Adrenal gland (tissue), 12 donors: Measurements from ENCODE around the gene KAT8. TPM values are rescaled to one million over a fixed set of nuclear protein-coding genes. Genes with fewer than 3 reads are reported as not detected.
"Not testable (repeated sequence)": the region's sequence is repeated elsewhere in the genome, so short reads cannot be mapped to it uniquely, and the experiment has no call there.

ENCODE experiments used
- DNase-seq, 7 donors: peaks; one replicate each; pipeline ENCODE4 v3.0.0-alpha.2; 2019 to 2020
- H3K27ac ChIP-seq, 5 donors: fragments of 200-600 bp; sonication (generic) in 4 of 5; 1 replicate in 3 of 5; 2 replicates in 2 of 5; pipeline versions ENCODE4 v1.5.1 to v1.8.0; 2016 to 2020; ENCODE audit warnings: mild to moderate bottlenecking in 1 of 5
- H3K27me3 ChIP-seq: fragments of 200-600 bp; 2 replicates; pipeline ENCODE4 v1.8.0; 2021
- H3K36me3 ChIP-seq, 2 donors: fragments of 200-600 bp; replicated peaks in 1 of 2; 1 replicate in 1 of 2; 2 replicates in 1 of 2; pipeline versions ENCODE4 v1.5.1 to v1.8.0; 2018 to 2022
- H3K4me1 ChIP-seq, 2 donors: fragments of 200-600 bp; replicated peaks in 1 of 2; 1 replicate in 1 of 2; 2 replicates in 1 of 2; pipeline versions ENCODE4 v1.5.1 to v1.8.0; 2018 to 2021
- H3K4me3 ChIP-seq, 4 donors: fragments of 200-600 bp; sonication (generic) in 3 of 4; one replicate each; pipeline ENCODE4 v1.5.1; 2016 to 2018
- H3K9me3 ChIP-seq, 3 donors: fragments of 200-600 bp; sonication (generic) in 1 of 3; replicated peaks in 1 of 3; 1 replicate in 2 of 3; 2 replicates in 1 of 3; pipeline versions ENCODE4 v1.5.1 to v1.8.0; 2016 to 2021
- CTCF ChIP-seq, 6 experiments: fragments of 450-650 bp in 4 of 6; fragments of 200-600 bp in 2 of 6; sonication (generic) in 1 of 6; IDR thresholded peaks; 1 replicate in 5 of 6; 2 replicates in 1 of 6; pipeline versions ENCODE4 v1.5.1 to v1.8.0; 2016 to 2021; ENCODE audit warnings: antibody characterized with exemption in 6 of 6, mild to moderate bottlenecking in 2 of 6, moderate library complexity in 1 of 6
- POLR2A ChIP-seq, 2 donors: fragments of 450-650 bp; IDR thresholded peaks; one replicate each; pipeline ENCODE4 v1.6.1; 2017; ENCODE audit warnings: antibody characterized with exemption in 2 of 2, mild to moderate bottlenecking in 2 of 2, moderate library complexity in 1 of 2
- WGBS, 4 donors: extraction: QIAGEN DNeasy Blood & Tissue Kit in 2 of 4; methylation state at CpG; one replicate each; pipeline versions ENCODE4 v1.1.5 to v1.1.7; 2013 to 2017; 5-methylcytosine and 5-hydroxymethylcytosine counted together
- intact Hi-C, 2 donors: fragments of 100-400 bp; cut with DNase I; formaldehyde crosslinking; loops; one replicate each; pipeline versions ENCODE4 v1.14.1 to v1.15.0; 2022 to 2023
- polyA plus RNA-seq, 3 donors: library from polyadenylated mRNA; stranded (reverse); fragments of 200-250 nt in 2 of 3; fragments of 350-450 nt in 1 of 3; fragmentation: Illumina TruSeq in 1 of 3; extraction: RNeasy Lipid Tissue Mini Kit (QIAGEN cat#74804) in 1 of 3; gene quantifications; one replicate each; pipeline ENCODE4 v1.2.3, GENCODE V29; 2013 to 2014
- total RNA-seq, 9 donors: library from RNA; depleted of rRNA in 4 of 9; stranded (reverse); fragments of >200 nt in 4 of 9; fragments of 120-200 nt in 1 of 9; fragmentation: NEBNext Ultra II Directional in 1 of 9; extraction: Animal tissue kit (Norgen Biotek cat#: 25700) in 1 of 9; gene quantifications; one replicate each; pipeline versions ENCODE4 v1.1.0 to v1.2.4, GENCODE V29; 2013 to 2023
- donor health status: healthy with polysubstance abuse.
- donor health status: Bipolar disorder and iron deficiency.
- donor health status: DM: yes; HTN: yes; CAD: no.
- donor health status: DM: no; HTN: no; CAD: no.
- donor health status: DM: no; HTN: no; CAD: no.
- donor health status: DM: yes; HTN: yes; CAD: no.

The KAT8 gene
- total and polyA plus RNA-seq, 12 donors, result 45.0 to 148 (median 86.9) TPM

GRCh38 chr16:31134625-31135534 is 17.4 kb downstream of the KAT8 start:
- Histone ChIP-seq H3K27ac (no peak overlapping the region), H3K4me3 (no peak overlapping the region), H3K4me1 (peaks cover 7 to 11% of the 10 kb centered on the region in 2 donors), H3K9me3 (no peaks in the 10 kb centered on the region), H3K36me3 (peaks cover 0 to 12% of the 10 kb centered on the region in 2 donors), H3K27me3 (no peaks in the 10 kb centered on the region)
- intact Hi-C loops, result no loop called here
- peak in 1 of 6 experiments; percentile 14 for TF ChIP-seq CTCF (IDR thresholded peaks at IDR 0.05)
- TF ChIP-seq POLR2A (IDR thresholded peaks at IDR 0.05), result no peak
- WGBS, 4 donors, result 21 to 35% (median 34%) methylated on average over 14 to 18 of the region's 18 CpGs
- peak in 2 of 7 donors; percentile 21 to 31 for DNase-seq

- WGBS, 4 donors, result 41 to 67% (median 54%) methylated on average over 4 to 22 of the region's 22 CpGs
- no peak within 1 kb of the TSS for H3K4me3 ChIP-seq
- TF ChIP-seq CTCF (IDR thresholded peaks at IDR 0.05) (no peak), POLR2A (IDR thresholded peaks at IDR 0.05) (no peak)
These were observed 18.2 kb downstream of the KAT8 start, which contains the start of gene PRSS8 for GRCh38 chr16:31135535-31136286. Gene PRSS8, minus strand, starts transcription at chr16:31135727. Its CDS starts 229 bp downstream, at chr16:31135498.

GRCh38 chr16:31136287-31136662 is 18.8 kb downstream of the KAT8 start:
- TF ChIP-seq POLR2A (IDR thresholded peaks at IDR 0.05) (no peak), CTCF (IDR thresholded peaks at IDR 0.05) (no peak)
- Histone ChIP-seq H3K27me3 (no peaks in the 10 kb centered on the region), H3K9me3 (no peaks in the 10 kb centered on the region), H3K4me3 (no peak overlapping the region), H3K27ac (no peak overlapping the region), H3K36me3 (peaks cover 0 to 4% of the 10 kb centered on the region in 2 donors), H3K4me1 (peaks cover 10 to 16% of the 10 kb centered on the region in 2 donors)
- 88 to 94% (median 90%) methylated on average over 4 to 6 of the region's 6 CpGs for WGBS, 4 donors
- intact Hi-C loops, result no loop called here
- DNase-seq, result peak in 1 of 7 donors; percentile 16

More at GRCh38 chr16:31135535-31136286, 18.2 kb downstream of the KAT8 start, which contains the start of gene PRSS8:
- H3K27ac ChIP-seq, result no peak within 1 kb of the TSS
- intact Hi-C loops, result no loop called here
- H3K36me3 ChIP-seq, result peaks cover 0 to 4% of the 10 kb centered on the region in 2 donors
- peak in 2 of 7 donors; percentile 26 for DNase-seq
- H3K9me3 ChIP-seq, result no peaks in the 10 kb centered on the region
- H3K27me3 ChIP-seq, result no peaks in the 10 kb centered on the region
- H3K4me1 ChIP-seq, result peaks cover 7 to 11% of the 10 kb centered on the region in 2 donors

- H3K9me3 ChIP-seq, intact Hi-C loops, H3K36me3 ChIP-seq, H3K4me3 ChIP-seq, H3K27ac ChIP-seq, H3K27me3 ChIP-seq: not testable (repeated sequence)
- 88 to 93% (median 89%) methylated on average over 20 of the region's 20 CpGs for WGBS, 4 donors
- peaks cover 17 to 23% of the 10 kb centered on the region in 2 donors for H3K4me1 ChIP-seq
- peak in 1 of 7 donors; percentile 19 for DNase-seq
These were observed 19.5 kb downstream of the KAT8 start for GRCh38 chr16:31136822-31137499.
